NK-92 (cell line): ENCODE measurements around the gene CD14.
"Not testable (repeated sequence)": the region's sequence is repeated elsewhere in the genome, so short reads cannot be mapped to it uniquely, and the experiment has no call there.

Experiments
- DNase-seq: peaks from one replicate; lab custom pipeline; 2025; ENCODE audit not compliant: unreplicated experiment; lab: John Stamatoyannopoulos, UW

The CD14 gene

GRCh38 chr5:140635291-140636257 lies 2.6 kb upstream of the CD14 start:
- DNase-seq = no peak

GRCh38 chr5:140634103-140634502 lies 1.1 kb upstream of the CD14 start:
- DNase-seq = no peak

DNA sequence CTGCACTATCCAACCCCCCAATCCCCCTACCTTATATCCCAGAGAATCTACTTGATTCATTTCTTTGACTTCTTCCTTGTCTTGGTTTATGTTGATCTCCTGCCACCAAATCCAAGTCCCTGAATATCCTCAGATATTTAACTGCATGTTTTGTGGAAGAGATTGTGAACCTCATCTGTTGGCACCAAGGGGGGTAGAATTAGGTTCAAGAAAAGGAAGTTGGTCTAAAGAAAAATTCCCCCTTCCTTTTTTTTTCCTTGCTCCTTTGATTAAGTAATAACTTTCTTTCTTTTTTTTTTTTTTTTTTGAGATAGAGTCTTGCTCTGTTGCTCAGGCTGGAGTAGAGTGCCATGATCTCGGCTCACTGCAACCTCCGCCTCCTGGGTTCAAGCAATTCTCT lies 526 bp upstream of the CD14 start:
- no peak for DNase-seq

- DNase-seq = no peak
Observed at GRCh38 chr5:140632366-140633020, 482 bp downstream of the CD14 start.

DNA sequence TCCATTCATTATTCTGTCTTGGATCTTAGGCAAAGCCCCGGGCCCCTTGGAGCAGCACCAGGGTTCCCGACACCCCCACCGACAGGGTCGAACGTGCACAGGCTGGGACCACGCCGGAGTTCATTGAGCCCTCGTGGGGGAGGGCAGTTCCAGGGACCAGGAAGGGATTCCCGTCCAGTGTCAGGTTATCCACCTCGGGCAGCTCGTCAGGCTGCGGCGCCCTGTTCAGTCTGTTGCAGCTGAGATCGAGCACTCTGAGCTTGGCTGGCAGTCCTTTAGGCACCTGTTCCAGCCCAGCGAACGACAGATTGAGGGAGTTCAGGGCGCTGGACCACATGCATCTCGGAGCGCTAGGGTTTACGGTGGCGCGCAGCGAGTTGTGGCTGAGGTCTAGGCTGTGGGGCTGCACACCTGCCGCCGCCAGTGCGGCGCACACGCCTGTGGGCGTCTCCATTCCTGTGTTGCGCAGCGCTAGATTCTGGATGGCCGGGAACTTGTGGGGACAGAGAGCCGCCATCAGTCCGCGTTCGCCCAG lies 1.1 kb downstream of the CD14 start:
- DNase-seq = no peak

GRCh38 chr5:140631036-140631417 lies 1.9 kb downstream of the CD14 start:
- DNase-seq = no peak

DNA sequence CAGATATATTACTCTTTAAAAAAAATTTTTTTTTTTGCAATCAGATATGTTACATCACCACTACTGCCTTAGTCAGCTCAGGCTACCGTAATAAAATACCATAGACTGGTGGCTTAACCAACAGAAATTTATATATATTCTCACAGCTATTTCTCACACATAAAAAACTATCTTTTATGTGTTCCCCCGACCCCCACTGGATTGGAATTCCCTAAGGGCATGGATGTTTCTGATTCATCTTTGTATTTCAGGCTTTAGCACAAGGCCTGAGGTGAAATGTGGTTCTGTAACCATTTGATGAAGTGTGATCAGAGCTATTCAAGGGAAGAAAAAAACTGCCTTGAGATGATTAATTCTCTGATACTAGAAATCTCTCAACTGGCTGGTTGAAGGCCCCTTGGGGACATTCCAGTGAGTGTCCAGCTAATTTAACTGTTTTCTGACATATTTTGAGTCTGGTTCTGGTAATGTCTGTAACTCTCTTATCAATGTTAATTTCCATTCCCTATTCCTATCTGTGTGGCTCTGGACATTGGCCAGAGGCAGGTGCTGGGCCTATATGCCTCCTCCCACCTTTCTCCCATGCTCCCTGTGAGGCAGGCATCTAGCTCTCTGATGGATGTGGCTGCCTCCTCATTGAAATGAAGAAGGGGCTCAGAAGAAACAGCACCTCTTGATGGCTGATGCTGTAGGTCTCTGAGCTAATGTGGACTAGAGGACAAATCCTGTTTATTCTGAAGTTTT lies 2.5 kb downstream of the CD14 start:
- DNase-seq = no peak

DNA sequence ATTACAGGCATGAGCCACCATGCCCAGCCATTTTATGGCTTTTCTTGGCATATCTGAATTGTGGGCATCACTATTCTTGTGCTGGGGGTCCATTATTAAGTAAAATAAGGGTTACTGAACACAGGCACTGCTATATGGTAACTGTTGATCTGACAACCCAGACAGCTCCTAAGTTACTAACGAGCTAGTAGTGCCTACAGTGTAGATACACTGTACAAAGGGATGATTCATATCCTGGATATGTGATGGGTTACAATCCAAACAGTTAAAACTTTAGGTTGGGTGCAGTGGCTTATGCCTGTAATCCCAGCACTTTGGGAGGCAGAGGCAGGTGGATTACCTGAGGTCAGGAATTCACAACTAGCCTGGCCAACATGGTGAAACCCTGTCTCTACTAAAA lies 4.3 kb downstream of the CD14 start:
- DNase-seq = no peak

- DNase-seq = no peak
Observed at GRCh38 chr5:140627972-140628371, 5.0 kb downstream of the CD14 start.

DNA sequence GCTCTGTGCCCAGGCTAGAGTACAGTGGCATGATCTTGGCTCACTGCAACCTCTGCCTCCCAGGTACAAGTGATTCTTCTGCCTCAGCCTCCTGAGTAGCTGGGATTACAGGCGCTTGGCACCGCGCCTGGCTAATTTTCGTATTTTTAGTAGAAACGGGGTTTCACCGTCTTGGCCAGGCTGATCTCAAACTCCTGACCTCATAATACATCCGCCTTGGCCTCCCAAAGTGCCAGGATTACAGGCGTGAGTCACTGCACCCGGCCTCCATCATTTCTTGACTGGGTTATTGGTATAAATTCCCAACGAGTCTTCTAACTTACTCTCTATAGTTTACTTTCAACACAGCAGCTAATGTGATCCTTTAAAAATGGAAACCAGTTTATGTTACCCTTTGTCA lies 8.1 kb downstream of the CD14 start:
- DNase-seq = not testable (repeated sequence)

GRCh38 chr5:140623061-140623460 lies 9.9 kb downstream of the CD14 start:
- DNase-seq = not testable (repeated sequence)

DNA sequence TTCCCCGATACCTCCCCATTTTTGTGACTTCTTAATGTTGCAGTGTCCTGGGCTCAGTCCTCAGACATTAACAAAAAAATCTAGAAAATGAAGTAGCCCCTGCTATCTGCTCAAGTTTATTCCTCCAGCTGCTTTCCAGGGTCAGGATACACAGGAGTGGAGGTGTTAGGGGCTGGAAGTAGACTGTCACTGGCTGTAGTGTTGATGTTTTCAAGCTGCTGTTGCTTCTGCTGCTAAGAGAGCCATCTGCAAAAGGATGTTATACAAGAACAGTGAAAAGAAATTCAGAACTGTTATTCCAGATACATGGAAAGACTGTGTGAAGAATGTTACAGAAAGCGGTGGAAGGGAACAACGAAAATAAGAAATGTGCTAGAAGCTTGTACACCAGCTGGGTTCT lies 10.7 kb downstream of the CD14 start:
- DNase-seq = no peak

DNA sequence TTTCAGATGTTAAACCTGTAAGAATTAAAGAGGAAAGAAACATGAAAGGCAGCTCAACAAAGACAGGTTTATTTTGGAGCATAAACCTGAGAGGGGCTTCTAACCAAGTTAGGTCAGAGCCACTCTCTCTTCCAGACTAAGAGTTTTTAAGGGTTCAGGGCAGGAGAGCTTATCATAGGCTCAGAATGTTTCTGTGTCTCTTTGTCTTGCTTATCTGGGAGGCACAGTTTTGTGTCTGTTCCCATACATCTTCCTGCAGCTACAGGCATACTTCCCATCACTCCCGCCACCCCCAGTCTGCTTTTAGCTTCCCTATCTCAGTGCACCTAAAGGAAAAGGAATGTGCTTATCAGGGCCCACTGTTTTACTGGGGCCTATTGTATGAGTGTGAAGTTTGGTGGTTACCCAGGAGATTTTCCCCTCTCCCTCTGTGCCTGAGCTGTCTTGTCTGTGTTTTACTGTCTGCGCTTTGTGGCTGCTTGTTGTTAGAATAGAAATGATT lies 21.9 kb downstream of the CD14 start:
- DNase-seq = no peak

GRCh38 chr5:140609126-140609525 lies 23.8 kb downstream of the CD14 start:
- DNase-seq = no peak

DNA sequence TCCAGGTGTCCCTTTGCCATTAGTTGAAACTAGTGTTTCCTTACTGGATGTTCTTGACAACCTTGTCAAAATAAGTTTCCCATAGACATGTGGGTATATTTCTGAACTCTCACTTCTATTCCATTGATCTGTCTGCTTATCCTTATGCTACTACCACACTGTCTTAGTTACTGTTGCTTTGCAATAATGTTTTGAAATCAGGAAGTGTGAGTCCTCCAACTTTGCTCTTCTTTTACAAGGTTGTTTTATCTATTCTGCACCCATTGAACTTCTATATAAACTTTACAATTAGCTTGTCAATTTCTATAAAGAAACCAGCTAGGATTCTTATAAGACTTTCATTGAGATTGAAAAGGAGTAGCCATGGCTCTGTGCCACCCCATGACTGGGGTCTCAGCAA lies 24.3 kb downstream of the CD14 start:
- DNase-seq = no peak

- DNase-seq = no peak
Observed at GRCh38 chr5:140607031-140607430, 25.9 kb downstream of the CD14 start.

DNA sequence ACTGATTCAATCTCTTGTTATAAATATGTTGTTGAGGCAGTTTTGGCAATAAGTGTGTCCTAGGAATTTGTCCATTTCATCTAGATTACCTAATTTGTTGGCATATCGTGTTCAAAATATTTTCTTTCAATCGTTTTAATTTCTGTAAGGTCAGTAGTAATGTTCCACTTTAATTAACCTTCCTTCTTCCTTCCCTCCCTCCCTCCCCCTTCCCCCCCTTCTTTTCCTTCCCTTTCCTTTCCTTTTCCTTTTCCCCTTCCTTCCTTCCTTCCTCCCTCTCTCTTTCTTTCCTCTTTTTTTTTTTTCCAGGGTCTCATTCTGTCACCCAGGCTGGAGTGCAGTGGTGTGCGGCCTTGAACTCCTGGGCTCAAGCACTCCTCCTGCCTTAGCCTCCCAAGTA lies 27.1 kb downstream of the CD14 start:
- DNase-seq = no peak

- DNase-seq = no peak
Observed at GRCh38 chr5:140603734-140604133, 29.2 kb downstream of the CD14 start.

DNA sequence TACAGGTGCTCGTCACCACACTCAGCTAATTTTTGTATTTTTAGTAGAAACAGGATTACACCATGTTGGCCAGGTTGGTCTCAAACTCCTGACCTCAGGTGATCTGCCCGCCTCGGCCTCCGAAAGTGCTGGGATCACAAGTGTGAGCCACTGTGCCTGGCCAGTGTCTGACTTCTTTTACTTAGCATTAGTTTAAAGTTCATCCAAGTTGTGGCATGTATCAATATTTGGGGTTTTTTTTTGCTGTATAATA lies 29.6 kb downstream of the CD14 start:
- not testable (repeated sequence) for DNase-seq

GRCh38 chr5:140602147-140602546 lies 30.8 kb downstream of the CD14 start:
- no peak for DNase-seq

DNA sequence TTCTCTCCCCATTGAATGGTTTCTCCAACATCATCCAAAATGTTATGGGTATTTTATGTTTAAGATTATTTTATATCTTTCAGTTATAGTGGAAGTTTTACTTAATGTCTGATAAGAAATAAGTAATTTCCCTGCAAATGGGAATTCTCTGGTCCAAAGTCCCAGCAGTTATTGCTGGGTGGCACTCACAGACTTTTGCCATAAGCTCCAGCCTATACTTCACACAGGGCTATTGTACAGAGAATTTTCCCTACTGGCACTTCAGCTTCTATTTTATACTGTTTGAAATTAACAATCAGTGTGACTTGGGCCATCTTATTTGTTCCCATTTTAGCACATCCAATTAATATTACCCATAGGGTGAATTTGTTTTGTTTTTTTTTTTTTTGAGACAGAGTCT lies 32.9 kb downstream of the CD14 start:
- no peak for DNase-seq

DNA sequence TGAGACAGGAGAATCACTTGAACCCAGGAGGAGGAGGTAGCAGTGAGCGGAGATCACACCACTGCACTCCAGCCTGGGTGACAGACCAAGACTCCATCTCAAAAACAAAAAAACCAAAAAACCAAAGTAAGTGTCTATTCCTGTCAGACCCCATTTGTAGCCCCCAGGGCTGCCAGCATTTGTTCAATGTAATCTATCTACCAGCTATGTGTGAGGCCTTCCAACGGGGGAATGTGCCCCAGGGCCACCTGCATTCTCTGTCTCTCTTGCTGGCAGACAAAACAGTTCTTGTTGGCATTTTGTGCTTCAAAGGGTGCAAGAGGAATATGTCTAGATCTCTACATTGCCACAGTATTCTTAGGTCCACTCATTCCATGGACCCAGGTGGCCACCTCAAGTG lies 34.1 kb downstream of the CD14 start:
- DNase-seq = no peak
